Tibial nerve (tissue), 3 donors: Measurements from ENCODE around the gene CXXC4.

Experiments
- CTCF ChIP-seq, 5 experiments: fragments of 200-600 bp in 3 of 5; fragments of 450-650 bp in 2 of 5; sonication (generic) in 3 of 5; IDR thresholded peaks; one replicate each; pipeline ENCODE4 v1.5.1; 2016 to 2019; ENCODE audit warnings: antibody characterized with exemption in 5 of 5, mild to moderate bottlenecking in 3 of 5, moderate library complexity in 2 of 5
- POLR2A ChIP-seq, 2 donors: fragments of 450-650 bp; IDR thresholded peaks; one replicate each; pipeline ENCODE4 v1.6.1; 2017; ENCODE audit warnings: antibody characterized with exemption in 2 of 2, mild to moderate bottlenecking in 2 of 2, moderate library complexity in 2 of 2

DNA sequence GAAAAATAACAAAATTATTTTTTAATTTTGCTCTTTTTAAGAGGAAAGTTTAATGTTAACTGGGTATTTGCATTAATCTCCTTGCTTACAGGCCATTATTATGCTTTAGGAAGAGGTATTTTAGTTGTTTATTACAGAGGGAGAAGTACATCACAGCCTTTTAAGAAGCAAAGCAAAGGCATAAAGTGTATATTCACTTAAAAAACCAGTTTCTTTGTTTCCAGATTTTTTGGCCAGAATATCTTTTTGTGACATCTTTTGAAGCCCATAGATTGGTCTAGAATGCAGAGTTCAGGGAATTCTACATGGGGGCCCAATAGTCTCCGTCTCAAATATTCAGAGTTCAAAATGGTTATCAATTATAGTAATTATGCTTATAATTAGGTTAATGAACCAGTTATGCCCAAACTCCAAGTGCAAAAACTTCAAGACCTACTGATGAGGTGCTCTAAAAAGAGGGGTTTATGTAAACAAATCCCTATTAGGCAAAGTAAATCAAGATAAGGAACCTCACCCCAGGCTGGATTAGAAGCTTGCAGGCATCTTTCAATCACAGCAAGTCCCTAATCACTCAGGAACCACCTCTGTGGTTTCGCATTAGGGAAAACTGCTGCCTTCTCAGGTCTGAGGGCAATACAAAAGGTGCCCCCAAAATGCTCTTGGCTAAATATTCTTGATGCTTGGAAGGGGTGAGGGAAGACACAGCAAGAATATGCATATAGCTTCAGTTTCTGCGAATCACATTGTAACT, 1.4 kb downstream of the CXXC4 start:
- TF ChIP-seq POLR2A (IDR thresholded peaks at IDR 0.05) (no peak), CTCF (IDR thresholded peaks at IDR 0.05) (no peak)
